Fibroblast of villous mesenchyme (primary cell): Measurements from ENCODE around the gene NDP. TPM values are rescaled to one million over a fixed set of nuclear protein-coding genes. Genes with fewer than 3 reads are reported as not detected.
"Not testable (repeated sequence)": the region's sequence is repeated elsewhere in the genome, so short reads cannot be mapped to it uniquely, and the experiment has no call there.

Source experiments
- DNase-seq: peaks from one replicate; pipeline ENCODE4 v3.0.0-alpha.2; 2010; ENCODE audit warnings: low read depth
- H3K4me3 ChIP-seq: 2 replicates; pipeline ENCODE4 v1.5.1; 2011; ENCODE audit warnings: low read depth, mild to moderate bottlenecking, low read length
- total RNA-seq: library from RNA; depleted of rRNA; stranded (reverse); fragments of >200 nt; gene quantifications from 2 replicates; pipeline ENCODE4 v1.2.3, GENCODE V29; 2012
- TF ChIP-seq, protein P1 (sequence below): IDR thresholded peaks from 2 replicates; pipeline ENCODE4 v1.5.1; 2012; ENCODE audit warnings: low read depth, mild to moderate bottlenecking, low read length; ENCODE audit not compliant: insufficient read depth

The NDP gene
- total RNA-seq, 1 donor, result under 0.01 TPM

DNA sequence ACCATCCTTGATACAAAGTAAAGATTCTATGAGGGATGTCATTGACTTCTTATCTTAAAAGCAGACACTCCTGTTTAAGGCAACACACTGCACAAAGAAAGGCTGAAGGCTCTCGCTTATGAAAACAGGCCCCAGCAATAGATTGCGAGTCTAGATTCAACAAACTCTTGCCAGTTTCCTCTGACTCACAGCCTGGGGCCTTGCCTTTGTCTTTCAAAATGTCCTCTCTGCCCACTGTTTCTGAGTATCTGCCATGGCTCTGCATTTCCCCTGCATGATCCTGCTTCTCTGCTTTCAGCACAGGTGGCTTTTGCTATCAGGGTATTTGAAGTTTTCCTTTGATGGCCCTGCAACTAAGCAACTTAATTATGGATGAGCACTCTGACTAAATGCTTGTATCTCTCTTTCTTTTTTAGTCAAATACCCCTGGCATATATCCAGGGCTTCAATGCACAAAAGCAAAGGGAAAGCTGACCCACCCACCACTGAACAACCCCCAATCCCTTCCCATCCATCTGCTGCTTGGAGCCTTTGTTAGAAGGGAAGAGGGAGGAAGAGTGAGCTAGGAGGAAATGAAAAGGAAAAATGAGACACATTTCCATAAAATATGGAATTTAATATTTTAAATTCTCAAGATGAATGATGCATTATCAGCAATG is 32.2 kb downstream of the NDP start:
- H3K4me3 ChIP-seq, result no peak overlapping the region
- TF ChIP-seq, protein P1, sequence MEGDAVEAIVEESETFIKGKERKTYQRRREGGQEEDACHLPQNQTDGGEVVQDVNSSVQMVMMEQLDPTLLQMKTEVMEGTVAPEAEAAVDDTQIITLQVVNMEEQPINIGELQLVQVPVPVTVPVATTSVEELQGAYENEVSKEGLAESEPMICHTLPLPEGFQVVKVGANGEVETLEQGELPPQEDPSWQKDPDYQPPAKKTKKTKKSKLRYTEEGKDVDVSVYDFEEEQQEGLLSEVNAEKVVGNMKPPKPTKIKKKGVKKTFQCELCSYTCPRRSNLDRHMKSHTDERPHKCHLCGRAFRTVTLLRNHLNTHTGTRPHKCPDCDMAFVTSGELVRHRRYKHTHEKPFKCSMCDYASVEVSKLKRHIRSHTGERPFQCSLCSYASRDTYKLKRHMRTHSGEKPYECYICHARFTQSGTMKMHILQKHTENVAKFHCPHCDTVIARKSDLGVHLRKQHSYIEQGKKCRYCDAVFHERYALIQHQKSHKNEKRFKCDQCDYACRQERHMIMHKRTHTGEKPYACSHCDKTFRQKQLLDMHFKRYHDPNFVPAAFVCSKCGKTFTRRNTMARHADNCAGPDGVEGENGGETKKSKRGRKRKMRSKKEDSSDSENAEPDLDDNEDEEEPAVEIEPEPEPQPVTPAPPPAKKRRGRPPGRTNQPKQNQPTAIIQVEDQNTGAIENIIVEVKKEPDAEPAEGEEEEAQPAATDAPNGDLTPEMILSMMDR, result no peak
- peak; percentile 6 for DNase-seq

DNA sequence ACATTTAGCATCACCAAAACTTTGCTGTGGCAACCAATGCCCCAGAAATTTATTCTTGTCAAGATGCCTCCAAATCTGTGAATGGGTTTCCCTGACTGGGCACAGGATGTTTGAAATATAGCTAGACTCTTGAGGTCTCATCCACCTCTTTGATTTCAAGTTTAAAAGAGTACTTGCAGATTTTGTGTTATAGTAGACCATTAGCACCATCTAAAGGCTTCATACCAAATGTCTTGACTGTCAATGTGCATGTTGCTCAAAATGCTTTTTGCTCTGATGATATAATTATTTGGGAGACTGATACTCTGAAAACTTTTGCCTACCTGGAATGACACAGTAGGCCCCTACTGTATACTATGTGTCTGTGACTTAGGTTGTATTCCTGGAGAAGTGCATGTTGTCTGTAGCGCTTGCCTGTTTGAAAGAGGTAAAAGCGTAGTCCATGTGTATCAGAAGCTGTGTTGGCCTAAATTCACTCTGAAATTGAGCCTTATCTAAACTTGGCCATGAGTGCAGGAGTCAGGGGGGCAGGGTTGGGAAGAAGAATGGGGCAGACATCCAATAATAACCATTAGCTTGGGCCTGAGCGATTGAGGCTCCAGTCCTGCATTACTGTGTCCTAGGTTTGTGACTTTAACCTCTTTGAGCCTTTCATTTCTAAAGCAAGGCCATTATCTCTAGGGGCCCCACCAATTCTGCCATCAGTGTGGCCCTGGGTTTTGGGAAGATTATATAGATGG is 33.8 kb downstream of the NDP start:
- peak; percentile 8 for DNase-seq
- H3K4me3 ChIP-seq, result no peak overlapping the region
- TF ChIP-seq, protein P1, result peak; percentile 17

DNA sequence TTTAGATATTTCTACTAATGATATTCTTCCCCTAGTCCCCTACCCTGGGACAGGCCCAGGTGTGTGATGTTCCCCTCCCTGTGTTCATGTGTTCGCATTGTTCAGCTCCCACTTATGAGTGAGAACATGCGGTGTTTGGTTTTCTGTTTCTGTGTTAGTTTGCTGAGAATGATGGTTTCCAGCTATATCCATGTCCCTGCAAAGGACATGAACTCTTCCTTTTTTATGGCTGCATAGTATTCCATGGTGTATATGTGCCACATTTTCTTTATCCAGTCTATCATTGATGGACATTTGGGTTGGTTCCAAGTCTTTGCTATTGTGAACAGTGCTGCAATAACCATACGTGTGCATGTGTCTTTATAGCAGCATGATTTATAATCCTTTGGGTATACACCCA is 51.2 kb downstream of the NDP start:
- not testable (repeated sequence) for H3K4me3 ChIP-seq, DNase-seq

DNA sequence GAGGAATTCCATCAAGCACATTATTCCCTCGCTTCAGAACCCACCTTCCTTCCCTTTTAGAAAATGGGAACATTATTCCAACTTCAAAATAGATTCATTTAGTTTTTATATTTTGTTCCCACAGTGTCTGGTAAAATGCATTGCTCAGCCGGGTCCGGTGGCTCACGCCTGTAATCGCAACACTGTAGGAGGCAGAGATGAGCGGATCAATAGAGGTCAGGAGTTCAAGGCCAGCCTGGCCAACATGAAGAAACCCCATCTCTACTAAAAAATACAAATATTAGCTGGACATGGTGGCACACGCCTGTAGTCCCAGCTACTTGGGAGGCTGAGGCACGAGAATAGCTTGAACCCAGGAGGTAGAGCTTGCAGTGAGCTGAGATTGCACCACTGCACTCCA is 62.4 kb downstream of the NDP start:
- H3K4me3 ChIP-seq, DNase-seq: not testable (repeated sequence)

DNA sequence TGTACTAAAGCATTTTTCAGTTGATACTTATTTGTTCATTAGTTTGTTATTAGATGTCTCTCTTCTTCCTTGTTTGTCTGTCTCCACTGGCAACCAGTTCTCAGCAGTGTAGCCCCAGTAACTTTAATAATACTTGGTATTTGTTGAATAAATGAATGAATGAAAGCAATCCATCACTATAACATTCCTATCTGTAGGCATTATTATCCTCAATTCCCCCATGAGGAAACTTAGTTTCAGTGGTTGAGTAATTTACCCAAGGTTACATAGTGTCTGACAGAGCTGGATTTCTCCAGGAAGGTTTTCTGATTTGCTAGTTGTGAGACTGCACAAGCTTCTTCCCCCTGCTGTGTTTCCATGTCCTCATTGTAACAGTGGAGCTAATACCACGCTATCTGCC is 63.2 kb downstream of the NDP start:
- no peak for DNase-seq
- TF ChIP-seq, protein P1, result no peak
- no peak overlapping the region for H3K4me3 ChIP-seq

DNA sequence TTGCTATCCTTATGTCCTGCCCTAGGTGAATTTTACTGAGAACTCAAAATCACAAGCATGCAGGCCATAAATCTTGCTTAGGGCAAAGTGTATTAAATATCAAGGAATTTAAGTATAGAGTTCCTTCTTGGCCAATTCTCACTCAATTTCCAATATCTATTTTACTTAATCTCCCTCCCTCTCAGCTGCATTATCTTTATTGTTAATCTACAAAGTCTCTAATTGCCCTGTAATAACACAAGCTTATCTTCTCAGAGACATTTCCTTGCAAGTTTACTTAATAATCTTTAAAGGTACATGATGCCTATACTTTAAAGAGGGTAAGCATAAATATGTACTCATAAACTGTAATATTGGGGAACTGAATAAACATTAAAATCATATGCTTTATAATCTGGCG is 64.0 kb downstream of the NDP start:
- no peak overlapping the region for H3K4me3 ChIP-seq
- DNase-seq, result no peak
- TF ChIP-seq, protein P1, result no peak

DNA sequence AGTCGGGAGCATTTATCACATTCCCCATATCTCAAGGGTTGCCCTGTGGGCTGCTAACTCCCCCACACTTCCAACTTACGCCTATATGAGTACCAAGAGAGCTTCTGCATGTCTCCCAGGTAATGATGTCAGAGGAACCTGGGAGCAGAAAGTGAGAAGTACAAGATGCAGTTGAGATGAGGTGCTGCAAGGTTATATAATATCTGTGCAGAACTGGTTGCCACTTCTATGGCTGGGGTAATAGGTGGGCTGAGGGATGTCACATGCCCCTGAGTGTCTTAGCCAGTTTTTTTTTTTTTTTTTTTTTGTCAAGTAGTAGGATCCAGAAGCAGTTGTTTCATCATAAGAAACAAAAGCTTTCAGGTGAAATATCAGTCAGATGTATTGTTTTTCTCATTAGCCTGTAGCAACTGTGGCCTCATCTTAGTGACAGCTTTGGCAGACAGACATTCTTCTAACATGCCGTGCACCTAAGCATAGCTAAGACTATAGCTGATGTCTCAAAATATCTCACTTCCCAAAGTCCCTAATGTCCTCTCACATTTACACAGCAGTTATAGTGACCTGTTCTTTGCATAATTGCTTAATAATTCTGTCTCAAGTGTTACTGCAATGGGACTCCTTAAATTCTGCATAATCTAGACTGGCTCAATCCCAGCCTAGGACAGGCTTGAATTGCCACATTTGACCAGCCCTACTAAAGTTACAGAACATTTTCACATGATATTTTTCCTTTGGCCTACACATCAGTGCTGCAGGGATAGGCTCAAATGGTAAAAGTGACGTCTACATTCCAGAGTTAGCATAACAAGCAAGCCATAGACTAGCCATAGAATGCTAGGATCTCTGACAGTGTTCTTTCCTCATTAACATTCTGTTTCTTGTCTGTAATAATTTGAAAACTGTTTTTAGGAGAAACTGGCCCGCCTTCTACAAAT is 73.0 kb downstream of the NDP start:
- peak; percentile 7 for DNase-seq
- H3K4me3 ChIP-seq, result no peak overlapping the region
- TF ChIP-seq, protein P1, result no peak

Other genes with a start within 250 kb of the NDP start
- gene MAOB, start 90.9 kb downstream of the NDP start, total RNA-seq, result under 0.01 and 0.43 TPM in 2 replicates